ENCODE data around the gene INSM1. TPM values are rescaled to one million over a fixed set of nuclear protein-coding genes. Genes with fewer than 3 reads are reported as not detected.

INSM1 gene
- total RNA-seq, 1 experiment from 2014 or later: 0.07 TPM

DNA sequence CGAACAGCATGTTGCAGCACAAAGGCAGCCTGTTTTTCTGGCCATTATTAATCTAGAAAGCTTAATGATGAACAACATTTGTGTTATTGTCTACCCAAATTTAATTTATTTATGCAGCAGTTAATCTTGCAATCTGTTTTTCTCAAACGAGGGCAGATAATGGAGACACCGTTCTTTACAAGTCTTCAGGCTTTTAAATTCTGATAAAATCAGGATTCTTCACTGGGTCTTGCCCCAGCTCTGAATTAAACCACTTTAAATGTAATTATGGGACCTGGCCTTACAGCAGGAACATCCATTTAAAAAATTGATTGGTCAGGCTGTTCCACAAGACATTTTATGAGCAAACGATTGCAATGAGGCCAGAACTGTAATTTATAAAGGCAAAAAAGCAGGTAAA is 26.5 kb upstream of the INSM1 start:
- CTCF ChIA-PET: no interaction called here
- H3K9me3 ChIP-seq (ENCODE audit: control insufficient read depth in 1 of 2, insufficient read depth in 1 of 2, low read depth in 1 of 2, low read length in 2 of 2): no peaks in the 10 kb centered on the region
- H2AFZ ChIP-seq (ENCODE audit: low read depth, low read length, poor library complexity, severe bottlenecking): no peak overlapping the region
- H3K27me3 ChIP-seq (ENCODE audit: insufficient read depth, low read length): no peaks in the 10 kb centered on the region
- no peak overlapping the region for H3K4me3 ChIP-seq (replicated peaks in 1 of 2; ENCODE audit: low read depth in 1 of 2, low read length in 2 of 2)
- RAD21 ChIA-PET (ENCODE audit: low non-redundant PET in 1 of 2, low total read pairs in 2 of 2, uncharacterized antibody in 2 of 2, unreplicated experiment in 2 of 2): no interaction called here
- no peak for ATAC-seq
- H3K9ac ChIP-seq (ENCODE audit: low read length): no peak overlapping the region
- no peaks in the 10 kb centered on the region for H3K36me3 ChIP-seq (ENCODE audit: control insufficient read depth in 1 of 2, insufficient read depth in 2 of 2, low read length in 2 of 2)
- no peaks in the 10 kb centered on the region for H4K20me1 ChIP-seq (ENCODE audit: insufficient read depth)
- POLR2A ChIA-PET: no interaction called here
- no peak overlapping the region for H3K27ac ChIP-seq (ENCODE audit: low read depth, low read length)
- H3K4me1 ChIP-seq (ENCODE audit: control insufficient read depth in 1 of 2, insufficient read depth in 2 of 2, low read length in 2 of 2): no peaks in the 10 kb centered on the region
- BruUV-seq (replicated peaks): no TSS peak
- intact Hi-C loops (cut with micrococcal nuclease): no loop called here
- no peaks in the 10 kb centered on the region for H3K9me2 ChIP-seq (ENCODE audit: insufficient read depth)
- H3K79me2 ChIP-seq (ENCODE audit: insufficient read depth, low read length): no peaks in the 10 kb centered on the region
- TF ChIP-seq ZNF274 (IDR thresholded peaks at IDR 0.05; ENCODE audit: low read depth, low read length): no peak
- no peak for TF ChIP-seq ELF1 (IDR thresholded peaks at IDR 0.05; ENCODE audit: borderline replicate concordance, low read depth)
- no peak for TF ChIP-seq ATF3 (IDR thresholded peaks at IDR 0.05)
- TF ChIP-seq YY1 (IDR thresholded peaks at IDR 0.05; ENCODE audit: extremely low read depth, insufficient replicate concordance, low read depth, low read length): no peak
- no peak for TF ChIP-seq SRF (IDR thresholded peaks at IDR 0.05; ENCODE audit: low read depth)
- no peak for TF ChIP-seq CEBPB (IDR thresholded peaks at IDR 0.05; ENCODE audit: low read depth)
- no peak for TF ChIP-seq POLR2A (IDR thresholded peaks at IDR 0.05; ENCODE audit: borderline replicate concordance, extremely low read depth, insufficient read depth, insufficient read length)
- no peak for TF ChIP-seq CBX3 (IDR thresholded peaks at IDR 0.05; ENCODE audit: low read depth)
- no peak for TF ChIP-seq EGR1 (IDR thresholded peaks at IDR 0.05; ENCODE audit: low read depth)
- no peak for DNase-seq (ENCODE audit: low read depth, low spot score)
- H3K4me2 ChIP-seq (ENCODE audit: low read length): no peak overlapping the region

DNA sequence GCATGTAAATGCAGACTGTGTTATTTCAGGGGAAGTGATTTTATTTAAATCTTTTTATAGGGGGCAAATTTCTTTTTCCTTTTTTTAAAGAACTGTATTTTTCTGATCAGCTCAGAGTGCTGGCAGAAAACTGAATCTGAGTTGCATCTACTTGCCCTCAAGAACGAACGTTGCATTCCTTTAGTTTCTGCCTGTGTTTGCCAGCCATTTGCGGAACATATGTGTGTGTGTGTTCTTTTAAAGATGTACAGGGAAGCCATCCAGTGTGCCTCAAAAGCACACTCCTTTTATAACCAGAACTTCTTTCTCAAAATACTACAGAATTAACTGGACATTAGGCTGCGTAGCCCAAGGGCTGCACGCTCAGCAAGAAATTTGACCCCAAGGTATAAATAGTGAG is 25.8 kb upstream of the INSM1 start:
- H2AFZ ChIP-seq (ENCODE audit: low read depth, low read length, poor library complexity, severe bottlenecking): no peak overlapping the region
- H3K79me2 ChIP-seq (ENCODE audit: insufficient read depth, low read length): no peaks in the 10 kb centered on the region
- H3K4me3 ChIP-seq (replicated peaks in 1 of 2; ENCODE audit: low read depth in 1 of 2, low read length in 2 of 2): no peak overlapping the region
- no peaks in the 10 kb centered on the region for H3K27me3 ChIP-seq (ENCODE audit: insufficient read depth, low read length)
- H4K20me1 ChIP-seq (ENCODE audit: insufficient read depth): no peaks in the 10 kb centered on the region
- H3K9me3 ChIP-seq (ENCODE audit: control insufficient read depth in 1 of 2, insufficient read depth in 1 of 2, low read depth in 1 of 2, low read length in 2 of 2): no peaks in the 10 kb centered on the region
- ATAC-seq (no peak), DNase-seq (ENCODE audit: low read depth, low spot score) (no peak)
- no peaks in the 10 kb centered on the region for H3K9me2 ChIP-seq (ENCODE audit: insufficient read depth)
- no peaks in the 10 kb centered on the region for H3K36me3 ChIP-seq (ENCODE audit: control insufficient read depth in 1 of 2, insufficient read depth in 2 of 2, low read length in 2 of 2)
- TF ChIP-seq FOSL1 (IDR thresholded peaks at IDR 0.05; ENCODE audit: low read depth) (no peak), SP1 (IDR thresholded peaks at IDR 0.05; ENCODE audit: low read depth) (no peak), EZH2phosphoT487 (IDR thresholded peaks at IDR 0.05; ENCODE audit: borderline replicate concordance) (no peak), EZH2 (IDR thresholded peaks at IDR 0.05) (no peak), CBX3 (IDR thresholded peaks at IDR 0.05; ENCODE audit: low read depth) (no peak), JUND (IDR thresholded peaks at IDR 0.05) (no peak), ELF1 (IDR thresholded peaks at IDR 0.05; ENCODE audit: borderline replicate concordance, low read depth) (no peak), EGR1 (IDR thresholded peaks at IDR 0.05; ENCODE audit: low read depth) (no peak)
- H3K27ac ChIP-seq (ENCODE audit: low read depth, low read length): no peak overlapping the region
- H3K9ac ChIP-seq (ENCODE audit: low read length): no peak overlapping the region
- no peak overlapping the region for H3K4me2 ChIP-seq (ENCODE audit: low read length)
- BruUV-seq (replicated peaks): no TSS peak
- intact Hi-C loops (cut with micrococcal nuclease): no loop called here
- H3K4me1 ChIP-seq (ENCODE audit: control insufficient read depth in 1 of 2, insufficient read depth in 2 of 2, low read length in 2 of 2): no peaks in the 10 kb centered on the region
- ChIA-PET POLR2A (no interaction called here), CTCF (no interaction called here), RAD21 (ENCODE audit: low non-redundant PET in 1 of 2, low total read pairs in 2 of 2, uncharacterized antibody in 2 of 2, unreplicated experiment in 2 of 2) (no interaction called here)
